GM10266 (cell line): ENCODE results near the gene PTPRN.
"Not testable (repeated sequence)": the region's sequence is repeated elsewhere in the genome, so short reads cannot be mapped to it uniquely, and the experiment has no call there.

Experiments
- DNase-seq: peaks from one replicate; pipeline ENCODE4 v3.0.0; 2012; ENCODE audit errors: extremely low spot score
- CTCF ChIP-seq: IDR thresholded peaks from 2 replicates; pipeline ENCODE4 v1.5.1; 2012; ENCODE audit warnings: mild to moderate bottlenecking, low read depth; ENCODE audit not compliant: control insufficient read depth, insufficient read depth; ENCODE audit errors: missing control alignments

Gene PTPRN

GRCh38 chr2:219291394-219291793 lies 17.8 kb downstream of the PTPRN start:
- no peak for DNase-seq
- TF ChIP-seq CTCF: no peak

- DNase-seq: no peak
- TF ChIP-seq CTCF: no peak
Measured at GRCh38 chr2:219290381-219291171, 18.6 kb downstream of the PTPRN start.

- DNase-seq: no peak
- no peak for TF ChIP-seq CTCF
Measured at GRCh38 chr2:219289537-219290361, 19.5 kb downstream of the PTPRN start.

GRCh38 chr2:219289195-219289536 lies 20.0 kb downstream of the PTPRN start:
- no peak for TF ChIP-seq CTCF
- DNase-seq: no peak

- no peak for TF ChIP-seq CTCF
- no peak for DNase-seq
Measured at GRCh38 chr2:219287580-219288265, 21.5 kb downstream of the PTPRN start.

GRCh38 chr2:219287116-219287440 lies 22.1 kb downstream of the PTPRN start:
- DNase-seq: not testable (repeated sequence)

GRCh38 chr2:219286436-219287115 lies 22.6 kb downstream of the PTPRN start:
- no peak for DNase-seq

More at GRCh38 chr2:219286436-219287115, 22.6 kb downstream of the PTPRN start:
- TF ChIP-seq CTCF: no peak
